Caco-2 (cell line): Measurements from ENCODE around the gene UQCRC2. TPM values are rescaled to one million over a fixed set of nuclear protein-coding genes. Genes with fewer than 3 reads are reported as not detected.

Experiments
- BruUV-seq: library from RNA; stranded (reverse); fragments of 400-500 nt; replicated peaks from 2 replicates; lab custom pipeline; 2021; lab: Mats Ljungman, UMichigan
- CTCF ChIA-PET: fragments of 300-600 bp; sonication (Branson Sonifier 250); formaldehyde crosslinking; loops from one replicate; lab custom pipeline; 2022; ENCODE audit warnings: antibody characterized with exemption; lab: Charles Lee
- POLR2A ChIA-PET: fragments of 300-600 bp; sonication (Branson Sonifier 250); formaldehyde crosslinking; loops from one replicate; lab custom pipeline; 2022; ENCODE audit warnings: antibody characterized with exemption; lab: Charles Lee
- DNase-seq, 2 experiments: peaks; one replicate each; pipeline versions ENCODE4 v3.0.0 to v3.0.0-alpha.2; 2020 to 2022
- H3K27me3 ChIP-seq: replicated peaks from 2 replicates; pipeline ENCODE4 v1.6.0; 2011; ENCODE audit warnings: low read length; ENCODE audit not compliant: control insufficient read depth, insufficient read depth
- H3K36me3 ChIP-seq: 2 replicates; pipeline ENCODE4 v1.5.1; 2011; ENCODE audit warnings: low read length; ENCODE audit not compliant: control insufficient read depth, insufficient read depth
- H3K4me1 ChIP-seq: fragments of 250-450 bp; sonication (Bioruptor Pico); 2 replicates; pipeline ENCODE4 v1.5.1; 2020; ENCODE audit warnings: mild to moderate bottlenecking
- H3K4me3 ChIP-seq: 2 replicates; pipeline ENCODE4 v1.5.1; 2011; ENCODE audit warnings: low read depth, mild to moderate bottlenecking, control low read depth, low read length
- H3K9me3 ChIP-seq: fragments of 250-450 bp; sonication (Bioruptor Pico); 2 replicates; pipeline ENCODE4 v1.5.1; 2020; ENCODE audit warnings: mild to moderate bottlenecking, moderate library complexity
- H3K27ac Mint-ChIP-seq: one replicate; pipeline ENCODE4 v1.8.0; 2022; ENCODE audit warnings: mixed read lengths; ENCODE audit not compliant: unreplicated experiment
- H3K27me3 Mint-ChIP-seq: one replicate; pipeline ENCODE4 v1.8.0; 2022; ENCODE audit warnings: mixed read lengths; ENCODE audit not compliant: insufficient read depth, unreplicated experiment
- H3K36me3 Mint-ChIP-seq: one replicate; pipeline ENCODE4 v1.8.0; 2022; ENCODE audit warnings: mild to moderate bottlenecking, mixed read lengths; ENCODE audit not compliant: insufficient read depth, unreplicated experiment
- H3K4me1 Mint-ChIP-seq: one replicate; pipeline ENCODE4 v1.8.0; 2022; ENCODE audit warnings: low read depth, mixed read lengths; ENCODE audit not compliant: unreplicated experiment
- H3K4me3 Mint-ChIP-seq: one replicate; pipeline ENCODE4 v1.8.0; 2022; ENCODE audit warnings: mild to moderate bottlenecking, moderate library complexity, mixed read lengths; ENCODE audit not compliant: unreplicated experiment
- H3K9me3 Mint-ChIP-seq: one replicate; pipeline ENCODE4 v1.8.0; 2022; ENCODE audit warnings: mixed read lengths; ENCODE audit not compliant: unreplicated experiment
- CTCF ChIP-seq, 2 experiments: fragments of 200-600 bp in 1 of 2; IDR thresholded peaks; 1 replicate in 1 of 2; 2 replicates in 1 of 2; pipeline versions ENCODE4 v1.5.1 to v1.8.0; 2011 to 2022; ENCODE audit warnings: antibody characterized with exemption in 1 of 2, control low read depth in 1 of 2, inconsistent platforms in 1 of 2, low read depth in 1 of 2, low read length in 1 of 2, mild to moderate bottlenecking in 1 of 2, moderate library complexity in 1 of 2; ENCODE audit not compliant: insufficient read depth in 1 of 2, severe bottlenecking in 1 of 2, unreplicated experiment in 1 of 2
- intact Hi-C: fragments of 100-400 bp; cut with micrococcal nuclease; formaldehyde crosslinking; loops from one replicate; pipeline ENCODE4 v1.10.0; 2022; ENCODE audit not compliant: unreplicated experiment
- total RNA-seq: library from RNA; stranded (reverse); gene quantifications from 2 replicates; pipeline ENCODE4 v1.2.3, GENCODE V29; 2022

The UQCRC2 gene
- total RNA-seq, 1 experiment from 2014 or later: 225 TPM

DNA sequence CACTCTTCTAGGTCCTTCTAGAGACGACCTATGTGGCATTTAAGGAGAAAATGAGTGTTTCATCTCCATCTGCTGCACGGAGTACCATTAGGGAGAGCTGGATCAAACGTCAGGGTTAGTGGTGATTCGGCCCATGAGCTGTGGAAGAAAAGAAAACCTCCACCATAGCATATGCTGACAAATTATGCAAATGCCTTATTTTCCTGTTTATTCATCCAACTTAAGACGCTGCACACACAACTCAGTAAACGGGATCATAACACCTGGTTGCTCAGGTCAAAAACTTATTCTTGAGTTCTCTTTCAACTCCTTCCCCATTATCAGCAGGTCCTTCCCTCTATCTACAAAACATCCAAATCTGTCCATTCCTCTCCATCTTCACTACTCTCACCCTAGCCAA is 53.5 kb downstream of the UQCRC2 start:
- H3K4me1 ChIP-seq: no peaks in the 10 kb centered on the region
- Mint-ChIP-seq H3K27ac (no peak overlapping the region), H3K4me3 (peak overlapping the region; percentile 87), H3K36me3 (no peaks in the 10 kb centered on the region), H3K4me1 (peaks cover 12% of the 10 kb centered on the region), H3K9me3 (no peaks in the 10 kb centered on the region), H3K27me3 (no peaks in the 10 kb centered on the region)
- H3K36me3 ChIP-seq: no peaks in the 10 kb centered on the region
- DNase-seq: no peak
- no peaks in the 10 kb centered on the region for H3K9me3 ChIP-seq
- intact Hi-C loops: no loop called here
- peak overlapping the region; percentile 95 for H3K4me3 ChIP-seq
- CTCF ChIA-PET: interaction anchor here (3.5 kb wide), 1 partner anchor 71 kb away, joined by 36 read pairs; no protein-coding TSS in a partner anchor
- no peaks in the 10 kb centered on the region for H3K27me3 ChIP-seq
- TF ChIP-seq CTCF (IDR thresholded peaks at IDR 0.05; ENCODE audit: insufficient read depth in 1 of 2, low read depth in 1 of 2, low read length in 1 of 2, severe bottlenecking in 1 of 2, unreplicated experiment in 1 of 2): no peak
- TSS peak; percentile 38 for BruUV-seq
- POLR2A ChIA-PET: no interaction called here

- BruUV-seq: no TSS peak
- Mint-ChIP-seq H3K36me3 (no peaks in the 10 kb centered on the region), H3K27me3 (no peaks in the 10 kb centered on the region), H3K9me3 (no peaks in the 10 kb centered on the region), H3K4me1 (peaks cover 12% of the 10 kb centered on the region), H3K4me3 (peak overlapping the region; percentile 87), H3K27ac (peak overlapping the region; percentile 25)
- intact Hi-C loops: no loop called here
- H3K9me3 ChIP-seq: no peaks in the 10 kb centered on the region
- ChIA-PET CTCF (interaction anchor here (0.6 to 3.5 kb wide), 7 partner anchors 8 to 181 kb away, joined by 3 to 36 read pairs (median 5); no protein-coding TSS in a partner anchor), POLR2A (interaction anchor here (0.7 kb wide), 1 partner anchor 19 kb away, joined by 3 read pairs; no protein-coding TSS in a partner anchor)
- no peaks in the 10 kb centered on the region for H3K27me3 ChIP-seq
- peak overlapping the region; percentile 95 for H3K4me3 ChIP-seq
- TF ChIP-seq CTCF (IDR thresholded peaks at IDR 0.05; ENCODE audit: insufficient read depth in 1 of 2, low read depth in 1 of 2, low read length in 1 of 2, severe bottlenecking in 1 of 2, unreplicated experiment in 1 of 2): no peak
- peak in 1 of 2 experiments; percentile 6 for DNase-seq
- H3K4me1 ChIP-seq: no peaks in the 10 kb centered on the region
- H3K36me3 ChIP-seq: no peaks in the 10 kb centered on the region
Measured at GRCh38 chr16:22007159-22007508, 54.0 kb downstream of the UQCRC2 start.

DNA sequence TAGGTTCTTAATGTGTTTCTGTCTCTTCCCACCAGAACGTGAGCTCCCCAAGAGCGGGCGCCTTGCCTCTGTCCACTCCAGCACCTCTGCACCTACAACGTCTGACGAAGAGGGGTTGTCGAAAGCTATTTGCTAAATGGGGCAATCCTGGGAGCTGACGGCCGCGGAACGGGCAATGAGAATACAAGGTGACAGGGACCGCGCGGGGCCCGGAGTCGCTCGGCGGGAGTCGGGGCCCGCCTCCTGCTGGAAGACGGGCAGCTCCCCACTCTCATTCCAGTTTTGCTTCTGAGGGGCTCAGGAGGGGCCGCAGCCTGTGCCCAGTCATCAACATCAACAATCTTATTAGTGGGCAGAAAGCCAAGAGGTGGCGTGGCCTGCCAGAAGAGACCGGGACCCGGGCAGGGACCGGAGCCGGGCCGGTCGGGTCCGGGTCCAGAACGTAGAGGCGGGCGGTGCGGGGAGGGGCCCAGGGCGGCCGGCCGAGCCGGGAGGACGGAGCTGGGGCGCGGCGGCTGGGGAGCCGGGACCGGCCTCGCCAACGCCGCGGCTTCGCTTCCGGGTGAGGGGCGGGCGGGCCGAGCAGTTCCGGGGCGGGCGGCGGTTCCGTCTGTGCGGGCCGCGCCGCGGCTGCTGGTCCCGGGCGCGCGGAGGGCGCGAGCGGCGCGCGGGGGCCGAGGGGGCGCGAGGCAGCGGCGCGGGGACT is 54.5 kb downstream of the UQCRC2 start, which contains the start of gene MOSMO:
TSS of gene MOSMO (plus strand) at position 603 of the 706 bp plus-strand sequence. CDS start 191 bp downstream, outside the sequence.
- Mint-ChIP-seq H3K36me3 (no peaks in the 10 kb centered on the region), H3K4me3 (peak within 1 kb of the TSS; percentile 87), H3K4me1 (peaks cover 12% of the 10 kb centered on the region), H3K9me3 (no peaks in the 10 kb centered on the region), H3K27ac (peak within 1 kb of the TSS; percentile 72), H3K27me3 (no peaks in the 10 kb centered on the region)
- peak within 1 kb of the TSS; percentile 95 for H3K4me3 ChIP-seq
- no peaks in the 10 kb centered on the region for H3K36me3 ChIP-seq
- no peaks in the 10 kb centered on the region for H3K27me3 ChIP-seq
- H3K9me3 ChIP-seq: no peaks in the 10 kb centered on the region
- DNase-seq: peak; percentile 60 to 70
- intact Hi-C loops: no loop called here
- no TSS peak for BruUV-seq
- peak in 1 of 2 experiments; percentile 20 for TF ChIP-seq CTCF (IDR thresholded peaks at IDR 0.05; ENCODE audit: insufficient read depth in 1 of 2, low read depth in 1 of 2, low read length in 1 of 2, severe bottlenecking in 1 of 2, unreplicated experiment in 1 of 2)
- H3K4me1 ChIP-seq: no peaks in the 10 kb centered on the region
- ChIA-PET POLR2A (interaction anchor here (0.5 to 0.7 kb wide), 3 partner anchors 19 to 1580 kb away, joined by 3 to 15 read pairs (median 14); no protein-coding TSS in a partner anchor), CTCF (interaction anchor here (0.6 to 3.5 kb wide), 9 partner anchors 9 to 182 kb away, joined by 3 to 36 read pairs (median 5); no protein-coding TSS in a partner anchor)
